ENCODE results near the gene CYP11A1. TPM values are rescaled to one million over a fixed set of nuclear protein-coding genes. Genes with fewer than 3 reads are reported as not detected.

Gene CYP11A1
- total RNA-seq, 3 donors from 2014 or later = 1.1 to 4.6 (median 1.3) TPM

- H3K36me3 ChIP-seq = no peaks in the 10 kb centered on the region
- H3K4me3 ChIP-seq = no peak overlapping the region
- no peak for DNase-seq (ENCODE audit: low spot score in 2 of 2)
- no peak overlapping the region for H3K27ac ChIP-seq
- peaks cover 0 to 3% of the 10 kb centered on the region in 2 donors for H3K27me3 ChIP-seq
- no peaks in the 10 kb centered on the region for H3K9me3 ChIP-seq
- intact Hi-C loops (cut with DNase I; ENCODE audit: low total_unique reads) = no loop called here
- TF ChIP-seq POLR2A (IDR thresholded peaks at IDR 0.05) (no peak), POLR2AphosphoS5 (IDR thresholded peaks at IDR 0.05) (no peak)
- TF ChIP-seq, protein P1, sequence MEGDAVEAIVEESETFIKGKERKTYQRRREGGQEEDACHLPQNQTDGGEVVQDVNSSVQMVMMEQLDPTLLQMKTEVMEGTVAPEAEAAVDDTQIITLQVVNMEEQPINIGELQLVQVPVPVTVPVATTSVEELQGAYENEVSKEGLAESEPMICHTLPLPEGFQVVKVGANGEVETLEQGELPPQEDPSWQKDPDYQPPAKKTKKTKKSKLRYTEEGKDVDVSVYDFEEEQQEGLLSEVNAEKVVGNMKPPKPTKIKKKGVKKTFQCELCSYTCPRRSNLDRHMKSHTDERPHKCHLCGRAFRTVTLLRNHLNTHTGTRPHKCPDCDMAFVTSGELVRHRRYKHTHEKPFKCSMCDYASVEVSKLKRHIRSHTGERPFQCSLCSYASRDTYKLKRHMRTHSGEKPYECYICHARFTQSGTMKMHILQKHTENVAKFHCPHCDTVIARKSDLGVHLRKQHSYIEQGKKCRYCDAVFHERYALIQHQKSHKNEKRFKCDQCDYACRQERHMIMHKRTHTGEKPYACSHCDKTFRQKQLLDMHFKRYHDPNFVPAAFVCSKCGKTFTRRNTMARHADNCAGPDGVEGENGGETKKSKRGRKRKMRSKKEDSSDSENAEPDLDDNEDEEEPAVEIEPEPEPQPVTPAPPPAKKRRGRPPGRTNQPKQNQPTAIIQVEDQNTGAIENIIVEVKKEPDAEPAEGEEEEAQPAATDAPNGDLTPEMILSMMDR (IDR thresholded peaks at IDR 0.05) = no peak
- H3K4me1 ChIP-seq = no peaks in the 10 kb centered on the region
Measured at GRCh38 chr15:74306781-74307217, 60.6 kb downstream of the CYP11A1 start.

GRCh38 chr15:74305687-74306086 lies 61.8 kb downstream of the CYP11A1 start:
- DNase-seq (ENCODE audit: low spot score in 2 of 2) = no peak
- H3K27me3 ChIP-seq = peaks cover 0 to 3% of the 10 kb centered on the region in 2 donors
- no peak overlapping the region for H3K27ac ChIP-seq
- H3K36me3 ChIP-seq = no peaks in the 10 kb centered on the region
- no peaks in the 10 kb centered on the region for H3K9me3 ChIP-seq
- TF ChIP-seq POLR2A (IDR thresholded peaks at IDR 0.05) (no peak), POLR2AphosphoS5 (IDR thresholded peaks at IDR 0.05) (no peak)
- TF ChIP-seq, protein P1 (IDR thresholded peaks at IDR 0.05) = no peak
- intact Hi-C loops (cut with DNase I; ENCODE audit: low total_unique reads) = no loop called here
- no peak overlapping the region for H3K4me3 ChIP-seq
- H3K4me1 ChIP-seq = no peaks in the 10 kb centered on the region

DNA sequence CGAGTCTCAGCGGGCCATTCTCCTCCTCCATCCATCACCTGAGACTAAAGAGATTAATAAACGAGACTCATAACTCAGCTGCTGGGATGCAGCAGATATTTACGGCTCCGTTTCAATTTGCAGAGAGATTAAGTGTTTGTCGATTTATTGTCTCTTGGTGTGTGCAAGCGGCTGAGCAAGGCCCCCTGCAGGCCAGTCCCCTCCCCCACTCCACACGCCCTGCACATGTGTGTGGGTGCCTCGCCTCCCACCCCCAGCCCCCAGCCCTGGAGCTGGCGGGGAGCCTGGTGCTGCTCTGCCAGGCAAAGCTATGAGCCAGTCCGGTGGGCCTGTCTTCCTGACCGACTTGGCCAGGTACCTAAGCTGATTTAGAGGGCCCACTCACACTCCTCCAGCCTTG lies 63.0 kb downstream of the CYP11A1 start:
- DNase-seq (ENCODE audit: low spot score in 2 of 2) = no peak
- H3K27ac ChIP-seq = no peak overlapping the region
- H3K4me3 ChIP-seq = no peak overlapping the region
- TF ChIP-seq, protein P1 (IDR thresholded peaks at IDR 0.05) = no peak
- TF ChIP-seq POLR2AphosphoS5 (IDR thresholded peaks at IDR 0.05) (no peak), POLR2A (IDR thresholded peaks at IDR 0.05) (no peak)
- no peaks in the 10 kb centered on the region for H3K4me1 ChIP-seq
- peaks cover 0 to 3% of the 10 kb centered on the region in 2 donors for H3K27me3 ChIP-seq
- no peaks in the 10 kb centered on the region for H3K36me3 ChIP-seq
- H3K9me3 ChIP-seq = no peaks in the 10 kb centered on the region
- intact Hi-C loops (cut with DNase I; ENCODE audit: low total_unique reads) = loop anchor here (5.0 kb wide), 1 partner anchor 177 kb away; no protein-coding TSS in a partner anchor

GRCh38 chr15:74303741-74304309 lies 63.6 kb downstream of the CYP11A1 start:
- Histone ChIP-seq H3K36me3 (no peaks in the 10 kb centered on the region), H3K9me3 (no peaks in the 10 kb centered on the region), H3K27ac (no peak overlapping the region), H3K4me3 (no peak overlapping the region), H3K27me3 (peaks cover 0 to 3% of the 10 kb centered on the region in 2 donors), H3K4me1 (no peaks in the 10 kb centered on the region)
- intact Hi-C loops (cut with DNase I; ENCODE audit: low total_unique reads) = loop anchor here (5.0 kb wide), 1 partner anchor 177 kb away; no protein-coding TSS in a partner anchor
- TF ChIP-seq POLR2AphosphoS5 (IDR thresholded peaks at IDR 0.05) = no peak
- TF ChIP-seq, protein P1 (IDR thresholded peaks at IDR 0.05) = no peak
- no peak for TF ChIP-seq POLR2A (IDR thresholded peaks at IDR 0.05)
- no peak for DNase-seq (ENCODE audit: low spot score in 2 of 2)

DNA sequence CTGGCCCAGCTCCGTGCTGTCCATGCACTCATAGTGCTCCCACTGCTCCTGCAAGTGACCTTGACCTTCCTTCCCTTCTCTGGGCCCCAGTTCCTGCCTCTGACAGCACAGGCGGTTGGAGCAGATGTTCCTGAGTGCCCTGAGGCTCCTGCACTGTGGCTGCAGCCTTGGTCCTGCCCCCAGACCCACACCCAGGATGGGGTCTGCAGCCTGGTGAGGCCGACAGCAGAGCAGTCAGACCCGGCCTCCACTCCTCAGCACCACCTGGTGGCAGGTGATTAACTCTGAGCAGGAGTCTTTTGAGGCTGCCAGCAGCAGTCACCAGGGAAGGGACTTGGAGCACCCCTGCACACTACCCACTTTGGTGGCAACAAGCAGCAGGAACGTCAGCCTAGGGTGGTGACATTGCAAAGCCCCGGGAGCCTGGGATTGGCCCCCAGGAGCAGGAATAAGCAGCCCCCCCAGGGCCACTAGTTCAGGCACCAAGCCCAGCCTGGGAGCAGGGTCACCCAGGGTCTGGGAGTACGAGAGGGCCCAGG lies 64.6 kb downstream of the CYP11A1 start:
- Histone ChIP-seq H3K4me3 (no peak overlapping the region), H3K27ac (no peak overlapping the region), H3K27me3 (peaks cover 0 to 3% of the 10 kb centered on the region in 2 donors), H3K9me3 (no peaks in the 10 kb centered on the region), H3K36me3 (no peaks in the 10 kb centered on the region), H3K4me1 (no peaks in the 10 kb centered on the region)
- TF ChIP-seq, protein P1 (IDR thresholded peaks at IDR 0.05) = peak in 2 of 3 donors; percentile 42 to 54
- TF ChIP-seq POLR2A (IDR thresholded peaks at IDR 0.05) = no peak
- intact Hi-C loops (cut with DNase I; ENCODE audit: low total_unique reads) = loop anchor here (5.0 kb wide), 1 partner anchor 176 kb away; no protein-coding TSS in a partner anchor
- no peak for DNase-seq (ENCODE audit: low spot score in 2 of 2)

Data from breast epithelium (tissue), 4 donors.